Measurements from ENCODE around the gene BRAP.

DNA sequence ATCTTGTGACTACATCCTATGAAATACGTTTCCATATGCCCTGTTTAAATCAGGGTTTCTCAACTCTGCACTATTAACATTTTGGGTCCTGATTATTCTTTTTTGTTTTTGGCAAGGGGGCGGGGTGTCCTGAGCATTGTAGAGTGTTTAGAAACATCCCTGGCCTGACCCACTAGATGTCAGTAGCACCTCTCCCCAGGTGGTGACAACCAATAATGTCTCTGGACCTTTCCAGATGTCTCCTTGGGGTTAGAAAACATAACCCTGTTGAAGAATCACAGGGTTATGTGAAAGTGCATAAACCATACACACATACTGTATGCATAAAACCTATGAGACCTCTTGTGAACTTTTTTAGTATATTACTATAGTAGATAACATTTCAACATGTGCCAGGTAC is 1.5 kb upstream of the BRAP start:
- TF ChIP-seq, protein P1, sequence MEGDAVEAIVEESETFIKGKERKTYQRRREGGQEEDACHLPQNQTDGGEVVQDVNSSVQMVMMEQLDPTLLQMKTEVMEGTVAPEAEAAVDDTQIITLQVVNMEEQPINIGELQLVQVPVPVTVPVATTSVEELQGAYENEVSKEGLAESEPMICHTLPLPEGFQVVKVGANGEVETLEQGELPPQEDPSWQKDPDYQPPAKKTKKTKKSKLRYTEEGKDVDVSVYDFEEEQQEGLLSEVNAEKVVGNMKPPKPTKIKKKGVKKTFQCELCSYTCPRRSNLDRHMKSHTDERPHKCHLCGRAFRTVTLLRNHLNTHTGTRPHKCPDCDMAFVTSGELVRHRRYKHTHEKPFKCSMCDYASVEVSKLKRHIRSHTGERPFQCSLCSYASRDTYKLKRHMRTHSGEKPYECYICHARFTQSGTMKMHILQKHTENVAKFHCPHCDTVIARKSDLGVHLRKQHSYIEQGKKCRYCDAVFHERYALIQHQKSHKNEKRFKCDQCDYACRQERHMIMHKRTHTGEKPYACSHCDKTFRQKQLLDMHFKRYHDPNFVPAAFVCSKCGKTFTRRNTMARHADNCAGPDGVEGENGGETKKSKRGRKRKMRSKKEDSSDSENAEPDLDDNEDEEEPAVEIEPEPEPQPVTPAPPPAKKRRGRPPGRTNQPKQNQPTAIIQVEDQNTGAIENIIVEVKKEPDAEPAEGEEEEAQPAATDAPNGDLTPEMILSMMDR (conservative IDR thresholded peaks at IDR 0.05 in 1 of 2, IDR thresholded peaks at IDR 0.05 in 1 of 2; ENCODE audit: low read depth in 1 of 2, low read length in 2 of 2), result no peak
- no peak for TF ChIP-seq EZH2 (IDR thresholded peaks at IDR 0.05; ENCODE audit: low read length, missing control alignments)

Measured in fibroblast of lung (primary cell).